Hematopoietic multipotent progenitor cell treated with erythropoietin and hydrocortisone succinate and interleukin-3 and kit ligand, for 17 days (in vitro differentiated cells): ENCODE data around the gene HLA-E.
"Not testable (repeated sequence)": the region's sequence is repeated elsewhere in the genome, so short reads cannot be mapped to it uniquely, and the experiment has no call there.

Experiments
- DNase-seq: peaks from one replicate; pipeline ENCODE4 v3.0.0-alpha.2; 2015; ENCODE audit warnings: low spot score

The HLA-E gene

GRCh38 chr6:30489081-30490025, at the start of gene HLA-E:
Gene HLA-E, plus strand, starts transcription at chr6:30489509. Its CDS starts 23 bp downstream, at chr6:30489532.
- peak; percentile 90 for DNase-seq

DNA sequence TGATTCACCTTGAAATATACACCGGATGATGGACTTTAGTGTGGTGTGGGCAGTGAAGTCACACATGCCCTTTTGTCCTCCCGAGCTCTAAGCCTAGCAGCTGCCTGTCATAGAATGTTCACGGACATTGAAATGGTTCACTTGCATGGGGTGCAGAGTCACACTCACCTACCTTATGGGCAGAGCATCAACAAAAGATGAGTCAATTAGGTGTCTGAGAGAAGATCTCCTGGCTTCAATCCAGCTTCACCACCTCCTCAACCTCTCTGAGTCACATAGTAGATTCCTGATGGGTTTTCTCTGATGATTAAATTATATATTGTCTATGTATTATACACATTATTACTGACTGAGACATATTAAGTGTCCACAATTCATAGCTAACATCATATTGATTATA, 48.1 kb upstream of the HLA-E start:
- no peak for DNase-seq

GRCh38 chr6:30443657-30444450, 45.5 kb upstream of the HLA-E start:
- DNase-seq = no peak

GRCh38 chr6:30444451-30444742, 44.9 kb upstream of the HLA-E start:
- no peak for DNase-seq

- DNase-seq = no peak
These were observed 43.0 kb upstream of the HLA-E start for GRCh38 chr6:30446259-30446658.

DNA sequence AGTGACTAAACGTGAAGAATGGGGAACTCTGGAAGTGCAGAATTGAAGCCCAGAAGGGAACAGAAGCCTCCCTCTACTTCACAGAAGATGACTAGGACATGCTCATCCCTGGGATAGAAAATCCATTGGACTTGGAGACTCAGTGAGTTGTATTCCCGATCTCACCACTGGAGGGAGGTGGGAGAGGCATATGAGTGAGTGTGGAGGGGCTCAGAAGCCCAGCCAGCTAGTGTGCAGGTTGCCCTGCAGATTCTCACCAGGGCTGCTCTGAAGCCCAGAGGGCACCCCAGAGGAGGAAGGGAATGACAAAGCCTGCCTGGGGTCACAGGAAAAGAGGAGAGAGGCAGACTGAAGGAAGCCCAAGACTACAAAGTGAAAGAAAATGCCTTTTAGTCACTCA, 42.1 kb upstream of the HLA-E start:
- no peak for DNase-seq

DNA sequence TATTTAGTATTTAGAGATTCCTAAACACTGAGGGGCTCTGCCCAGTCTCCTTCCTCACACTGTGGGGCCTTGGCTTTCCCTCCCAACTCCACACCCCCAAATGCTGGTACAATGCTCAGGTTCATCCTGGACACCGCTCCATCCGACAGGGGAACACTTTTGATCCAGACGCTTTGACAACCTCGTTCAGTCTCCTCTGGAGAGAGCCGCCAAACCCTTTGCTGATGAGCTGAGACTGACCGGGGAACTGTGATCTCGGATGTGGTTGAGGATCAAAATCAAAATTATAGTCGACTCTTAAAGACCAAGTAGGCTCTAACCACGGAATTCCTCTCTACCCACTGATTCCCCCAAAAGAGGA, 38.8 kb upstream of the HLA-E start:
- no peak for DNase-seq

DNA sequence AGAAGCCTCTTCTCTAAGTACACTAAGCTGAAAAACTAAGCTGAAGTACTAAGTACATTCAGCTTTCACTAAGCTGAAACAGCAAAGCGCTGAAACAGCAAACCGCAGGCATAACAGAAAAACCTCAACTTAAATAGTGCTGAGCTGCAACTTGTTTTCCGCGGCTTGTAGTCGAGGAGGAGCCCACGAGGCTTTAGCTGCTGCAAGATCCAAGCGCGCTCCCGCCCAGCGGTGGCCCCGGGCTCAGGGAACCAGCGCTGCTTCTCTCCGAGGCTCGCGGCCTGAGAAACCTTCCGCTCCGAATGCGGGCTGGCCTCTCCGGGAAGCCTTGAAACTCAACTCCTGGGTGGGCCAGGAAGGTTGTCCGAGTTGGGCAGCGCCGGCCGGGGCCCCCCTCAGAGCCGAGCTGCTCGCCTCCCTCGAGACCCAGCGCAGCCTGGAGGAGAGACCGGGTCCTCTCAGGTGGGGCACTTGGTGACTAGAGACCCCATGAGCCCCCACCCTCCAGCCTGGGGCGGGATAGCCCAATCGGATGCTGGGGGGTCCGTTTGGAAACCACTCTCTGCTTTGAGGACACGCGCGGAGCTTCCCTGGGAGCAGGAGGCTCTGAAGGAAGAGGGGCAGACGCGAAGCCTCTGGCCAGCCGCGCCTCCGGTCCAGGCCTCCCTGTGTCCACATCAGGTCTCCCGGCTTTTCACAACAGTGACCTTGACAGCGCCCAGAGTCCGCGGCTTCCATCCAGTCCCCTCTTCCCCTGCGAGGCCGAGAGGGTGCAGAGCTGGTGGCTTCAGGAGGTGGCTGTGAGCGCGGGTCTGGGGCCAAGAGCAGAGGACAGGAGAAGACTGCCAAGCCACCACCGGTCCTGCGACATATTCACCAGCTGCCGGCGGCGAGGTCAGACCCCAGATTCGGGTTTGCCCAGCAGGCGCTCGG, 38.1 kb upstream of the HLA-E start:
- DNase-seq = no peak

GRCh38 chr6:30452736-30453507, 36.4 kb upstream of the HLA-E start:
- no peak for DNase-seq

DNA sequence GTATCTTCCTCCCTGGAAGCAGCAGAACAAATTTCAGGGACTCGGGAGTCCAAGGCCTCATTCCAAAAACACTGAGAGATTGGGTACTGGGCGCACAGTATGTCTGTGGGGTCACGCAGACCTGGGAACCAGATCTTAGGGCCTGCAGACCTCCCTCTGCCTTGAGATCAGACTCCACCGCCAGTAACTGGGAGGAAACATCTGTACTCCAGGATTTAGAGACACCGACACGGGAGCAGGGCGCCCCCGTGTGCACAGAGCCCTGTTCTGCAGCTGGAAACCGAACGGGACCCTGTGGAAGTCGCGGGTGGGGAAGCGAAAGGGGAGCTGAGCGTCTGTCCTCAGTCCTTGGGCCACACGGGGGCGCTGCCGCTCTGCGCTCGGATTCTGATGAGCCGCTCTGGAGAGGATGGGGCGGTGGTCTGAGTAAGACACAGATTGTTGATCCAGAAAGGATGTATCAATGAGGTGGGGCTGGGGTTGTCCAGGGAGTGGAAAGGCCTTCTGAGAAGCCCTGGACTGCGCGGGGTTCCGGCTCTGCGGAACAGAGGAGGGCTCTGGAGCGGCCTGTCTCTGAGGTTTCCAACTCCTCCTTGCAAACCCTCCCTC, 35.7 kb upstream of the HLA-E start:
- DNase-seq = peak; percentile 60

- no peak for DNase-seq
These were observed 30.2 kb upstream of the HLA-E start for GRCh38 chr6:30459145-30459544.

- no peak for DNase-seq
These were observed 28.3 kb upstream of the HLA-E start for GRCh38 chr6:30461055-30461454.

GRCh38 chr6:30462482-30462881, 26.8 kb upstream of the HLA-E start:
- no peak for DNase-seq

- DNase-seq = no peak
These were observed 26.1 kb upstream of the HLA-E start for GRCh38 chr6:30463242-30463641.

DNA sequence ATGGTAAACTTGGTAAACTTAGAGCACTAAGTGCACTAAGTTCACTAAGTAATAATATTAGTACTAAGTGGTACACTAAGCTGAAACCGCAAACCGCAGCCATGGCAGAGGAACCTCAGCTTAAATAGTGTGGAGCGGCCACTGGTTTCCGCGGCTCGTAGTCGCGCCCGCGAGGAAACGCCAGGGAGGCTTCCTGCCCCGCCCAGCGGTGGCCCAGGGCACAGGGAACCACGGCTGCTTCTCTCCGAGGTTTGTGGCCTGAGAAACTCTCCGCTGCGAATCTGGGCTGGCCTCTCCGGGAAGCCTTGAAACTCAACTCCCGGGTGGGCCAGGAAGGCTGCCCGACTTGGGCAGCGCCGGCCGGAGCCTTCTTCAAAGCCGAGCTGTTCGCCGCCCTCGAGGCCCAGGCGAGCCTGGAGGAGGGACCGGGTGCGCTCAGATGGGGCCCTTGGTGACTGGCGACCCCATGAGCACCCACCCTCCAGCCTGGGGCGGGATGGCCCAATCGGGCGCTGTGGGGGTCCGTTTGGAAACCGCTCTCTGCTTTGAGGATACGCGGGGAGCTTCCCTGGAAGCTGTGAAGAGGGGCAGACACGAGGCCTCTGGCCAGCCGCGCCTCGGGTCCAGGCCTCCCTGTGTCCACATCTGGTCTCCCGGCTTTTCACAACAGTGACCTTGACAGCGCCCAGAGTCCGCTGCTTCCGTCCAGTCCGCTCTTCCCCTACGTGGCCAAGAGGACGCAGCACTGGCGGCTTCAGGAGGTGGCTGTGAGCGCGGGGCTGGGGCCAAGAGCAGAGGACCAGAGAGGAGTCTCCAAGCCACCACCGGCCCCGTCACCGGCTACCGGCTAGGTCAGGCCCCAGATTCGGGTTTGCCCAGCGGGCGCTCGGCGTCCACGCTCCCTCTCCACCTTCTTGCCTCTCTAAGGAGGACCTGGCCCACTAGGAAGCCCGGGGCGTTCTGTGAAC, 25.4 kb upstream of the HLA-E start:
- no peak for DNase-seq

DNA sequence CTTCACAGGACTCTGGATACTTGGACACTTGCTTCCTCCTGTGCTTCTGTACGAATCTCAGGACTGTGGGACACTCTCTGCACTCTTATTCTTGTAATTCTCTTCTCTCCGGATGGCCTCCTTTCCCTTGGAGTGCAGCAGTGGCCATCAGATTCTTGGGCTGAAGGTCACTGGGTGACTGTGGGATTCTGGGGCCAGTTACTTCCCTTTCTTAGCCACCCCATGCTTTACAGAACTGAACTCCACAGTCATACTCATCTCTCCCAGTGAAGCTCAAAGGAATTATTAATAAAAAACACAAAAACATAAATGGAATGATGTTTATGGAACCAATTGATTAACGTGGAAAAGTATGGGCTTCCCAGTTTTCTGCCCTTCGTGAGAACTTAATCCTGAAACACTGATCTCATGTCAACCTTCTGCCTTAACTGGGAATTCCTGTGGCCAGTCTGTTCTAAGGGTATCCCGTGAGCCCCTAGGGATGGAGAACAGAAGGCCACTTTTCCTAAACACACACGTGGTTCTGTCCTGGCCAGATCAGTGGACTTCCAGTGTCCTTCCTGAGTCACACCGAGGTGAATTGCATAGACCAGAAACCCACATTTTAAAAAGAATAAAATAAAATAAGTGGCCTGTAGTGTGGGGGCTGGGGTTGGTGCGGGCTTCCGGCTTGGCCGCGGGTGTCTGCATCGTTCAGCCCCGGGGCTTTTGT, 23.6 kb upstream of the HLA-E start:
- no peak for DNase-seq

DNA sequence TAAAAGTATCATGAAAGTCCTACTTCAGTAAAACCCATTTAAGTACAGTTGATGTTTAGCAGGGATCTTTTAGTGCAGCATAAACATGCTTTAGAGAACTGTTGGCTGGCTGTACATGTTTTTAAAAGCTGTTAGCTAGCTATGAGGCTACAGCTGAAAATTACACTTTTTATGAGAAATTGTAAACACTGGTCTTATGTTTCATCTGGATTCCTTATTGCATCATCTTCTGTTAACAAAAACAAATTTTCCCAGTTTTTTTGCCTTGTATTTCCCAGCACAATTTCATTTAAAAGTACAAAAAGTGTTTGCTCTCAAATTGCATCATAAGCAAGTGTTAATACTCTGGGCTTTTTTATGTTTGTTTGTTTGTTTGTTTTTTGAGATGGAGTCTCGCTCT, 18.3 kb upstream of the HLA-E start:
- DNase-seq = no peak

- DNase-seq = not testable (repeated sequence)
These were observed 14.2 kb upstream of the HLA-E start for GRCh38 chr6:30475116-30475515.

- DNase-seq = no peak
These were observed 8.7 kb upstream of the HLA-E start for GRCh38 chr6:30480536-30481156.
